ENCODE measurements around the gene SNX32.
A peak's percentile ranks its signal among the peaks of the same experiment; 100 is the strongest.

The SNX32 gene

GRCh38 chr11:65883058-65883761 is 49.4 kb downstream of the SNX32 start:
- ChIA-PET POLR2A (no interaction called here), CTCF (interaction anchor here (0.8 to 11.9 kb wide), 14 partner anchors 11 to 177 kb away, joined by 3 to 168 read pairs (median 16); partner anchors contain the start of genes CFL1, EFEMP2, FOSL1 and MUS81)
- no peak for DNase-seq
- WGBS (ENCODE audit: insufficient coverage) = 98% methylated on average over 8 of the region's 13 CpGs
- no peak overlapping the region for H3K27ac ChIP-seq (ENCODE audit: insufficient read depth in 1 of 2, low read depth in 1 of 2, low read length in 2 of 2, poor library complexity in 1 of 2, severe bottlenecking in 2 of 2)
- H3K4me3 ChIP-seq (ENCODE audit: control insufficient read depth in 1 of 7, extremely low read depth in 1 of 7, insufficient read depth in 4 of 7, low read depth in 2 of 7, low read length in 6 of 7) = no peak overlapping the region
- H3K9me3 ChIP-seq (ENCODE audit: control extremely low read depth in 1 of 5, control insufficient read depth in 4 of 5, insufficient read depth in 2 of 5, low read depth in 1 of 5, low read length in 4 of 5) = no peaks in the 10 kb centered on the region
- no peaks in the 10 kb centered on the region for H3K27me3 ChIP-seq (replicated peaks in 2 of 5; ENCODE audit: control insufficient read depth in 4 of 5, insufficient read depth in 5 of 5, low read length in 4 of 5)
- H3K4me1 ChIP-seq (ENCODE audit: control extremely low read depth in 1 of 4, control insufficient read depth in 4 of 4, insufficient read depth in 4 of 4, low read length in 3 of 4) = peaks cover 0 to 51% (median 39%) of the 10 kb centered on the region in 4 experiments
- H3K36me3 ChIP-seq (ENCODE audit: control insufficient read depth in 4 of 4, insufficient read depth in 4 of 4, low read length in 3 of 4) = peaks cover 7 to 58% (median 44%) of the 10 kb centered on the region in 4 experiments

- Histone ChIP-seq H3K27me3 (replicated peaks in 2 of 5; ENCODE audit: control insufficient read depth in 4 of 5, insufficient read depth in 5 of 5, low read length in 4 of 5) (no peaks in the 10 kb centered on the region), H3K27ac (ENCODE audit: insufficient read depth in 1 of 2, low read depth in 1 of 2, low read length in 2 of 2, poor library complexity in 1 of 2, severe bottlenecking in 2 of 2) (no peak overlapping the region), H3K9me3 (ENCODE audit: control extremely low read depth in 1 of 5, control insufficient read depth in 4 of 5, insufficient read depth in 2 of 5, low read depth in 1 of 5, low read length in 4 of 5) (no peaks in the 10 kb centered on the region), H3K4me1 (ENCODE audit: control extremely low read depth in 1 of 4, control insufficient read depth in 4 of 4, insufficient read depth in 4 of 4, low read length in 3 of 4) (peaks cover 0 to 55% (median 41%) of the 10 kb centered on the region in 4 experiments), H3K36me3 (ENCODE audit: control insufficient read depth in 4 of 4, insufficient read depth in 4 of 4, low read length in 3 of 4) (peaks cover 7 to 58% (median 44%) of the 10 kb centered on the region in 4 experiments), H3K4me3 (ENCODE audit: control insufficient read depth in 1 of 7, extremely low read depth in 1 of 7, insufficient read depth in 4 of 7, low read depth in 2 of 7, low read length in 6 of 7) (no peak overlapping the region)
- no peak for DNase-seq
- WGBS (ENCODE audit: insufficient coverage) = 92% methylated on average over 25 of the region's 28 CpGs
- POLR2A ChIA-PET = interaction anchor here (0.9 to 2.0 kb wide), 4 partner anchors 10 to 119 kb away, joined by 3 to 11 read pairs (median 4); partner anchors contain the start of genes BANF1, CFL1 and FOSL1
- CTCF ChIA-PET = interaction anchor here (0.5 to 11.9 kb wide), 42 partner anchors 8 to 788 kb away, joined by 3 to 168 read pairs (median 5); partner anchors contain the start of genes CFL1, EFEMP2, FOSL1 and KAT5
Observed at GRCh38 chr11:65883786-65884715, 50.3 kb downstream of the SNX32 start.

- no peak overlapping the region for H3K27ac ChIP-seq (ENCODE audit: insufficient read depth in 1 of 2, low read depth in 1 of 2, low read length in 2 of 2, poor library complexity in 1 of 2, severe bottlenecking in 2 of 2)
Observed at GRCh38 chr11:65884716-65885092, 50.9 kb downstream of the SNX32 start.

DNA sequence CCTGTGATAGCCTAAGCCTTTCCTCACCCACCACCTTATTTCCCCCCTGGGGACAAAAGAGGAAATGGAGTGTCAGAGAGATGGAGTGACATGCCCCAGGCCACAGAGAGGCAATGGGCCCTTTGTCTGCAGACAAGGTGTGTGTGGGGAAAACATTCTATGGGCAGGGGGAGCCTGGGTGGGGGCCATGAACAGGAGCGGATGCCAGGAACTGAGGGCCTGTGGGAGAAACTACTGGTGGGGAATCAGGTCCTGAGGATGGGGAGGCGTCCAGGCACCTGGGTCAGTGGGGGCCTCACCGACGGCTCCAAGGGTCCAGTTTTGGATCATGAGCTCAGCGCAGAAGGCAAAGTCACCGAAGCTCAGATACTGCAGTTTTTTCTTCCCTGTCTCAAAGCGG is 51.5 kb downstream of the SNX32 start:
- DNase-seq = no peak
- no peaks in the 10 kb centered on the region for H3K27me3 ChIP-seq (replicated peaks in 2 of 5; ENCODE audit: control insufficient read depth in 4 of 5, insufficient read depth in 5 of 5, low read length in 4 of 5)
- H3K36me3 ChIP-seq (ENCODE audit: control insufficient read depth in 4 of 4, insufficient read depth in 4 of 4, low read length in 3 of 4) = peaks cover 7 to 58% (median 44%) of the 10 kb centered on the region in 4 experiments
- peaks cover 7 to 56% (median 42%) of the 10 kb centered on the region in 4 experiments for H3K4me1 ChIP-seq (ENCODE audit: control extremely low read depth in 1 of 4, control insufficient read depth in 4 of 4, insufficient read depth in 4 of 4, low read length in 3 of 4)
- POLR2A ChIA-PET = interaction anchor here (0.9 to 2.0 kb wide), 4 partner anchors 9 to 117 kb away, joined by 3 to 11 read pairs (median 4); partner anchors contain the start of genes BANF1, CFL1 and FOSL1
- H3K4me3 ChIP-seq (ENCODE audit: control insufficient read depth in 1 of 7, extremely low read depth in 1 of 7, insufficient read depth in 4 of 7, low read depth in 2 of 7, low read length in 6 of 7) = no peak overlapping the region
- H3K27ac ChIP-seq (ENCODE audit: insufficient read depth in 1 of 2, low read depth in 1 of 2, low read length in 2 of 2, poor library complexity in 1 of 2, severe bottlenecking in 2 of 2) = no peak overlapping the region
- no peaks in the 10 kb centered on the region for H3K9me3 ChIP-seq (ENCODE audit: control extremely low read depth in 1 of 5, control insufficient read depth in 4 of 5, insufficient read depth in 2 of 5, low read depth in 1 of 5, low read length in 4 of 5)
- 97% methylated on average over 7 of the region's 7 CpGs for WGBS (ENCODE audit: insufficient coverage)
- CTCF ChIA-PET = interaction anchor here (0.6 to 11.9 kb wide), 37 partner anchors 9 to 789 kb away, joined by 3 to 168 read pairs (median 5); partner anchors contain the start of genes CFL1, EFEMP2, FOSL1 and KAT5

More at GRCh38 chr11:65884716-65885092, 50.9 kb downstream of the SNX32 start:
- peaks cover 3 to 56% (median 41%) of the 10 kb centered on the region in 4 experiments for H3K4me1 ChIP-seq (ENCODE audit: control extremely low read depth in 1 of 4, control insufficient read depth in 4 of 4, insufficient read depth in 4 of 4, low read length in 3 of 4)
- DNase-seq = peak; percentile 77 to 88 (median 84)
- ChIA-PET POLR2A (interaction anchor here (0.9 to 2.0 kb wide), 4 partner anchors 9 to 118 kb away, joined by 3 to 11 read pairs (median 4); partner anchors contain the start of genes BANF1, CFL1 and FOSL1), CTCF (interaction anchor here (0.6 to 11.9 kb wide), 42 partner anchors 9 to 789 kb away, joined by 3 to 168 read pairs (median 5); partner anchors contain the start of genes CFL1, EFEMP2, FOSL1 and KAT5)
- peaks cover 7 to 58% (median 44%) of the 10 kb centered on the region in 4 experiments for H3K36me3 ChIP-seq (ENCODE audit: control insufficient read depth in 4 of 4, insufficient read depth in 4 of 4, low read length in 3 of 4)
- 25% methylated on average over 9 of the region's 9 CpGs for WGBS (ENCODE audit: insufficient coverage)
- no peaks in the 10 kb centered on the region for H3K27me3 ChIP-seq (replicated peaks in 2 of 5; ENCODE audit: control insufficient read depth in 4 of 5, insufficient read depth in 5 of 5, low read length in 4 of 5)
- no peak overlapping the region for H3K4me3 ChIP-seq (ENCODE audit: control insufficient read depth in 1 of 7, extremely low read depth in 1 of 7, insufficient read depth in 4 of 7, low read depth in 2 of 7, low read length in 6 of 7)
- H3K9me3 ChIP-seq (ENCODE audit: control extremely low read depth in 1 of 5, control insufficient read depth in 4 of 5, insufficient read depth in 2 of 5, low read depth in 1 of 5, low read length in 4 of 5) = no peaks in the 10 kb centered on the region

GRCh38 chr11:65885808-65886536 is 52.2 kb downstream of the SNX32 start:
- 97% methylated on average over 9 of the region's 12 CpGs for WGBS (ENCODE audit: insufficient coverage)

More at GRCh38 chr11:65885808-65886536, 52.2 kb downstream of the SNX32 start:
- no peaks in the 10 kb centered on the region for H3K27me3 ChIP-seq (replicated peaks in 2 of 5; ENCODE audit: control insufficient read depth in 4 of 5, insufficient read depth in 5 of 5, low read length in 4 of 5)
- H3K27ac ChIP-seq (ENCODE audit: insufficient read depth in 1 of 2, low read depth in 1 of 2, low read length in 2 of 2, poor library complexity in 1 of 2, severe bottlenecking in 2 of 2) = no peak overlapping the region
- no peaks in the 10 kb centered on the region for H3K9me3 ChIP-seq (ENCODE audit: control extremely low read depth in 1 of 5, control insufficient read depth in 4 of 5, insufficient read depth in 2 of 5, low read depth in 1 of 5, low read length in 4 of 5)
- peaks cover 7 to 58% (median 44%) of the 10 kb centered on the region in 4 experiments for H3K36me3 ChIP-seq (ENCODE audit: control insufficient read depth in 4 of 4, insufficient read depth in 4 of 4, low read length in 3 of 4)
- CTCF ChIA-PET = interaction anchor here (1.0 to 11.9 kb wide), 27 partner anchors 8 to 259 kb away, joined by 3 to 168 read pairs (median 8); partner anchors contain the start of genes CFL1, EFEMP2, FOSL1 and KAT5
- H3K4me3 ChIP-seq (ENCODE audit: control insufficient read depth in 1 of 7, extremely low read depth in 1 of 7, insufficient read depth in 4 of 7, low read depth in 2 of 7, low read length in 6 of 7) = no peak overlapping the region
- DNase-seq = no peak
- H3K4me1 ChIP-seq (ENCODE audit: control extremely low read depth in 1 of 4, control insufficient read depth in 4 of 4, insufficient read depth in 4 of 4, low read length in 3 of 4) = peaks cover 7 to 52% (median 43%) of the 10 kb centered on the region in 4 experiments
- POLR2A ChIA-PET = interaction anchor here (0.6 to 2.0 kb wide), 3 partner anchors 14 to 232 kb away, joined by 3 to 7 read pairs (median 4); partner anchors contain the start of gene FOSL1
